Loucy (cell line): ENCODE measurements around the gene NRAS.

Experiments
- H2AFZ ChIP-seq: fragments of 200-600 bp; sonication (generic); 2 replicates; pipeline ENCODE4 v1.6.0; 2016; ENCODE audit warnings: antibody characterized with exemption, mild to moderate bottlenecking, low read length, moderate library complexity
- H3F3A ChIP-seq: fragments of 200-600 bp; 2 replicates; pipeline ENCODE4 v1.6.0; 2016; ENCODE audit warnings: antibody characterized with exemption, low read depth, mild to moderate bottlenecking
- H3K27me3 ChIP-seq: fragments of 200-600 bp; sonication (generic); 2 replicates; pipeline ENCODE4 v1.6.1; 2014; ENCODE audit warnings: low read length, mild to moderate bottlenecking; ENCODE audit not compliant: insufficient read depth, poor library complexity, severe bottlenecking
- H3K36me3 ChIP-seq: fragments of 200-600 bp; sonication (generic); 2 replicates; pipeline ENCODE4 v1.6.1; 2016; ENCODE audit warnings: low read length; ENCODE audit not compliant: insufficient read depth
- H3K4me1 ChIP-seq: fragments of 200-600 bp; sonication (generic); 2 replicates; pipeline ENCODE4 v1.5.1; 2014; ENCODE audit warnings: low read length, mild to moderate bottlenecking; ENCODE audit not compliant: insufficient read depth, poor library complexity, severe bottlenecking
- H3K4me2 ChIP-seq: fragments of 200-600 bp; sonication (generic); 2 replicates; pipeline ENCODE4 v1.6.0; 2014; ENCODE audit warnings: antibody characterized with exemption, low read length, low read depth, mild to moderate bottlenecking; ENCODE audit not compliant: poor library complexity, severe bottlenecking
- H3K4me3 ChIP-seq: fragments of 200-600 bp; sonication (generic); 2 replicates; pipeline ENCODE4 v1.5.1; 2014; ENCODE audit warnings: low read length, mild to moderate bottlenecking, mixed read lengths; ENCODE audit not compliant: poor library complexity, severe bottlenecking
- H3K79me2 ChIP-seq: fragments of 200-600 bp; sonication (generic); 2 replicates; pipeline ENCODE4 v1.6.1; 2014; ENCODE audit warnings: low read length; ENCODE audit not compliant: insufficient read depth
- H3K9ac ChIP-seq: fragments of 200-600 bp; sonication (generic); 2 replicates; pipeline ENCODE4 v1.6.0; 2014; ENCODE audit warnings: mild to moderate bottlenecking, low read depth, low read length, moderate library complexity; ENCODE audit not compliant: poor library complexity, severe bottlenecking
- H3K9me2 ChIP-seq: fragments of 200-600 bp; sonication (generic); replicated peaks from 2 replicates; pipeline ENCODE4 v1.6.1; 2016; ENCODE audit warnings: low read depth, low read length, mixed read lengths
- H3K9me3 ChIP-seq: fragments of 200-600 bp; sonication (generic); 2 replicates; pipeline ENCODE4 v1.6.1; 2014; ENCODE audit warnings: mild to moderate bottlenecking, antibody characterized with exemption, low read length, low read depth; ENCODE audit not compliant: insufficient read depth
- H4K20me1 ChIP-seq: fragments of 200-600 bp; sonication (generic); 2 replicates; pipeline ENCODE4 v1.6.0; 2014; ENCODE audit warnings: antibody characterized with exemption, low read length, mild to moderate bottlenecking; ENCODE audit not compliant: insufficient read depth, poor library complexity, severe bottlenecking
- EZH2phosphoT487 ChIP-seq: fragments of 200-600 bp; IDR thresholded peaks from 2 replicates; pipeline ENCODE4 v1.6.1; 2018; ENCODE audit warnings: antibody characterized with exemption, mild to moderate bottlenecking, moderate library complexity, borderline replicate concordance
- TF ChIP-seq, protein P1 (sequence below): fragments of 200-600 bp; sonication (generic); conservative IDR thresholded peaks from 2 replicates; pipeline ENCODE4 v1.5.1; 2014; ENCODE audit warnings: mild to moderate bottlenecking, antibody characterized with exemption, low read length

NRAS gene

DNA sequence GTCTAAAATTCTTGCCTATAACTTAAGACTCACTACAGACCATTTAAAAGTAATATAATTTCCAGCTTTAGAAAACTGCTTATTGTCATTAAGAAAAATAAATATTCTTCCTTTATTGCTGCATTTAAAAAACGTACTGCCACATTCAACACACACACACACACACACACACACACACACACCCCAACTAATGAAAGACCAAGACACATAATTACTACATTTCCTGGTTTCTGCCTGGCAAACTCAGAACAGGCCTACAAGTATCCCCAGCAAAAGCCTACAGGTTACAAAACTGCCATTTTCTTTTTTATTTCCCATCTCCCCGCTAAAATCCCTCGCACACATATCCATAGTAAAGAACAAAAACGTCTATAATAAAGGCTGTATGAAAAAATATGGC is 48.2 kb downstream of the NRAS start:
- Histone ChIP-seq H3F3A (no peaks in the 10 kb centered on the region), H3K36me3 (no peaks in the 10 kb centered on the region), H3K9ac (no peak overlapping the region), H3K4me3 (no peak overlapping the region), H3K4me2 (no peak overlapping the region), H3K4me1 (no peaks in the 10 kb centered on the region), H4K20me1 (no peaks in the 10 kb centered on the region), H3K9me3 (no peaks in the 10 kb centered on the region), H3K27me3 (no peaks in the 10 kb centered on the region), H3K9me2 (no peaks in the 10 kb centered on the region), H2AFZ (no peak overlapping the region), H3K79me2 (no peaks in the 10 kb centered on the region)
- no peak for TF ChIP-seq EZH2phosphoT487
- TF ChIP-seq, protein P1, sequence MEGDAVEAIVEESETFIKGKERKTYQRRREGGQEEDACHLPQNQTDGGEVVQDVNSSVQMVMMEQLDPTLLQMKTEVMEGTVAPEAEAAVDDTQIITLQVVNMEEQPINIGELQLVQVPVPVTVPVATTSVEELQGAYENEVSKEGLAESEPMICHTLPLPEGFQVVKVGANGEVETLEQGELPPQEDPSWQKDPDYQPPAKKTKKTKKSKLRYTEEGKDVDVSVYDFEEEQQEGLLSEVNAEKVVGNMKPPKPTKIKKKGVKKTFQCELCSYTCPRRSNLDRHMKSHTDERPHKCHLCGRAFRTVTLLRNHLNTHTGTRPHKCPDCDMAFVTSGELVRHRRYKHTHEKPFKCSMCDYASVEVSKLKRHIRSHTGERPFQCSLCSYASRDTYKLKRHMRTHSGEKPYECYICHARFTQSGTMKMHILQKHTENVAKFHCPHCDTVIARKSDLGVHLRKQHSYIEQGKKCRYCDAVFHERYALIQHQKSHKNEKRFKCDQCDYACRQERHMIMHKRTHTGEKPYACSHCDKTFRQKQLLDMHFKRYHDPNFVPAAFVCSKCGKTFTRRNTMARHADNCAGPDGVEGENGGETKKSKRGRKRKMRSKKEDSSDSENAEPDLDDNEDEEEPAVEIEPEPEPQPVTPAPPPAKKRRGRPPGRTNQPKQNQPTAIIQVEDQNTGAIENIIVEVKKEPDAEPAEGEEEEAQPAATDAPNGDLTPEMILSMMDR = no peak

- Histone ChIP-seq H4K20me1 (no peaks in the 10 kb centered on the region), H3K27me3 (no peaks in the 10 kb centered on the region), H3K9me2 (no peaks in the 10 kb centered on the region), H3K36me3 (no peaks in the 10 kb centered on the region), H3K4me1 (no peaks in the 10 kb centered on the region), H3K4me3 (no peak overlapping the region), H3K79me2 (no peaks in the 10 kb centered on the region), H2AFZ (no peak overlapping the region), H3K9ac (no peak overlapping the region), H3F3A (no peaks in the 10 kb centered on the region), H3K9me3 (no peaks in the 10 kb centered on the region), H3K4me2 (no peak overlapping the region)
- no peak for TF ChIP-seq EZH2phosphoT487
- TF ChIP-seq, protein P1 = no peak
Observed at GRCh38 chr1:114666954-114667353, 49.6 kb downstream of the NRAS start.

- no peak overlapping the region for H3K9ac ChIP-seq
- no peaks in the 10 kb centered on the region for H3K9me3 ChIP-seq
- H3K9me2 ChIP-seq = no peaks in the 10 kb centered on the region
- H3K79me2 ChIP-seq = no peaks in the 10 kb centered on the region
- no peaks in the 10 kb centered on the region for H3K4me1 ChIP-seq
- H3K4me2 ChIP-seq = no peak overlapping the region
- TF ChIP-seq EZH2phosphoT487 = no peak
- TF ChIP-seq, protein P1 = no peak
- no peaks in the 10 kb centered on the region for H3K36me3 ChIP-seq
- no peaks in the 10 kb centered on the region for H4K20me1 ChIP-seq
- H2AFZ ChIP-seq = no peak overlapping the region
- no peak overlapping the region for H3K4me3 ChIP-seq
- no peaks in the 10 kb centered on the region for H3F3A ChIP-seq
- H3K27me3 ChIP-seq = no peaks in the 10 kb centered on the region
Observed at GRCh38 chr1:114660238-114660637, 56.3 kb downstream of the NRAS start.
